IPS-18c (cell line): Measurements from ENCODE around the gene RTEL1.
A peak's percentile ranks its signal among the peaks of the same experiment; 100 is the strongest.
"Not testable (repeated sequence)": the region's sequence is repeated elsewhere in the genome, so short reads cannot be mapped to it uniquely, and the experiment has no call there.

Source experiments
- H3K4me3 ChIP-seq: 2 replicates; pipeline ENCODE4 v1.7.0; 2013; ENCODE audit warnings: low read depth, mild to moderate bottlenecking, low read length, moderate library complexity; ENCODE audit not compliant: insufficient read depth
- H3K9me3 ChIP-seq: one replicate; pipeline ENCODE4 v1.6.1; 2013; ENCODE audit warnings: mild to moderate bottlenecking, low read length, moderate library complexity; ENCODE audit not compliant: control insufficient read depth, insufficient read depth

RTEL1 gene

GRCh38 chr20:63626424-63627128, 31.5 kb upstream of the RTEL1 start, which contains the start of gene GMEB2:
Gene GMEB2 (minus strand): TSS chr20:63627101. CDS start chr20:63619397, 7,704 bp downstream.
- H3K9me3 ChIP-seq, result peaks cover 2% of the 10 kb centered on the region
- peak within 1 kb of the TSS; percentile 84 for H3K4me3 ChIP-seq

- Histone ChIP-seq H3K4me3 (peak overlapping the region; percentile 84), H3K9me3 (peaks cover 2% of the 10 kb centered on the region)
Measured at GRCh38 chr20:63627129-63627750, 30.9 kb upstream of the RTEL1 start.

GRCh38 chr20:63627751-63628245, 30.3 kb upstream of the RTEL1 start:
- Histone ChIP-seq H3K4me3 (peak overlapping the region; percentile 84), H3K9me3 (peaks cover 2% of the 10 kb centered on the region)

GRCh38 chr20:63628246-63628975, 29.7 kb upstream of the RTEL1 start:
- H3K4me3 ChIP-seq, result peak overlapping the region; percentile 84; the same call in 1 of the 2 replicates
- H3K9me3 ChIP-seq, result peaks cover 2% of the 10 kb centered on the region

GRCh38 chr20:63630956-63631355, 27.2 kb upstream of the RTEL1 start:
- H3K9me3 ChIP-seq, H3K4me3 ChIP-seq: not testable (repeated sequence)

- not testable (repeated sequence) for H3K4me3 ChIP-seq, H3K9me3 ChIP-seq
Measured at GRCh38 chr20:63631426-63631825, 26.7 kb upstream of the RTEL1 start.

GRCh38 chr20:63633732-63634131, 24.4 kb upstream of the RTEL1 start:
- no peak overlapping the region for H3K4me3 ChIP-seq
- H3K9me3 ChIP-seq, result no peaks in the 10 kb centered on the region

- Histone ChIP-seq H3K4me3 (no peak overlapping the region), H3K9me3 (no peaks in the 10 kb centered on the region)
Measured at GRCh38 chr20:63635431-63636141, 22.5 kb upstream of the RTEL1 start.

- Histone ChIP-seq H3K4me3 (no peak overlapping the region), H3K9me3 (no peaks in the 10 kb centered on the region)
Measured at GRCh38 chr20:63636752-63637628, 21.1 kb upstream of the RTEL1 start.

GRCh38 chr20:63639093-63639975, 18.8 kb upstream of the RTEL1 start:
- no peaks in the 10 kb centered on the region for H3K9me3 ChIP-seq
- no peak overlapping the region for H3K4me3 ChIP-seq

GRCh38 chr20:63640086-63640485, 18.0 kb upstream of the RTEL1 start:
- H3K4me3 ChIP-seq, result no peak overlapping the region
- no peaks in the 10 kb centered on the region for H3K9me3 ChIP-seq

GRCh38 chr20:63640686-63641085, 17.4 kb upstream of the RTEL1 start:
- not testable (repeated sequence) for H3K9me3 ChIP-seq, H3K4me3 ChIP-seq

GRCh38 chr20:63641146-63641791, 16.8 kb upstream of the RTEL1 start:
- Histone ChIP-seq H3K4me3 (peak overlapping the region; percentile 37; the same call in 1 of the 2 replicates), H3K9me3 (no peaks in the 10 kb centered on the region)

- Histone ChIP-seq H3K4me3 (peak overlapping the region; percentile 69), H3K9me3 (no peaks in the 10 kb centered on the region)
Measured at GRCh38 chr20:63641792-63642523, 16.2 kb upstream of the RTEL1 start.
